ENCODE results near the gene SYNDIG1.

SYNDIG1 gene

DNA sequence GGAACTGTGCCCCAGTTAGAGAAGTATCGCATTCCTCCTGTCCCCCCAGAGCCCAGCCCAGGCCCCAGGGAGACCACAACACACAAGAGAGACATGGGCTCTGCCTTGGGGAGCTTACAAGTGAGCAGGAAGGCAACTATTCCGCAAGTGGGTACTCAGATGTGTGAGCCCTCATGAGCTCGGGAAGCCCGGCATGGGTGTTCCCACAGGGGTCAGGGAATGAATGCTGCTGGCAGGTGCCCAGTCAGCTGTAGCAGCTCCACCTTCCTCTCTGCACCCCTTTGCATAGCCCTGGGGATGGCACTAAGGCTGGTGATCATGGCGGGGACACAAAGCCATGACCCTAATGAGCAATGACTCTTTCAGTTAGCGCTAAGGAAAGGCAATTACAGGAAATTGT is 194.1 kb downstream of the SYNDIG1 start:
- DNase-seq: no peak

DNA sequence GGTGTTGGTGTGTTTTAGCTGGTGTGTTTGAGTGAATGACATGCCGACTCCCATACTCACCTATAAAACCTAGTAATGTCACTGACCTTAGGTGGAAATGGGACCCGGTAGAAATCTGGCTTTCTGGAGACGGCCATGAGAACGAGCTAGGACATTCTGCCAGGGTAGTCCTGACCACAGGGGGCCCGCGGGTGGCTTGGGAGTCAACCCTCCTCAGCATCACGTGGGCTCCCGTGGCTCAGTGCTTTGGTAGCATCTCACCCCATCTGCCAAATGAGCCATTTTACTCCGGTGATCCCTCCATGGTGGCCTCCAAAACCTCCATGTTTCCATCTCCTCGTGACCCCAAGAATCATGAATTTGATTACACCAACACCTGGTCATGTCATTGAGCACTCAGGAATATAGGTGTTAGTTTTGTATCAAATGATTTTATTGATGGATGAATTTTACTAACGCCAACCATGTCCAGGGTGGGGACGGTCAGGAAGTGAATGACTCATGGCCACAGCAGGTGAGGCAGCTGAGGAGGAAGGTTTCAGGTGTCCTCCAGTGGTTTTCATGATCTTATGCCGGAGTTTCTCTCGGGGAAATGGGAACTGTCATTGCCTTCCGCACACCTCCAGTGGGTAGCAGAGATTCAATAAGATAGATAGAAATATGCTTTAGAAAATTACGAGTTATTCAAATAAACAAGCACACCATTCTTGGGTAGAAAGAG is 195.0 kb downstream of the SYNDIG1 start:
- DNase-seq: no peak

DNA sequence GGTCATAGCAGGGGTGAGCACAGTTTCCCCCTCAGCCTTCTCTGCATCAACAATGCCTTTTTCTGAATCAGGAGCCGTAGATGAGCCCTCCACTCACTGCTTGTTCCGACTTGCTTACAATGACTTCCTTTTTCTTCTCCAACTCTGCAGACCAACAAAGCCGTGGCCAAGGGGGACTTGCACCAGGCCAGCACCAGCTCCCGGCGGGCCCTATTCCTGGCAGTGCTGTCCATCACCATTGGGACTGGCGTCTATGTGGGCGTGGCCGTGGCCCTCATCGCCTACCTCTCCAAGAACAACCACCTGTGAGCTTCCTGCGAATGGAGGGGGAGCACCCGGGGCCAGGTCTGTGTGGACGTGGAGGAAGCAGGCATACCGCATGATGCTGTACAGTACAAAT is 195.8 kb downstream of the SYNDIG1 start:
- DNase-seq: no peak

DNA sequence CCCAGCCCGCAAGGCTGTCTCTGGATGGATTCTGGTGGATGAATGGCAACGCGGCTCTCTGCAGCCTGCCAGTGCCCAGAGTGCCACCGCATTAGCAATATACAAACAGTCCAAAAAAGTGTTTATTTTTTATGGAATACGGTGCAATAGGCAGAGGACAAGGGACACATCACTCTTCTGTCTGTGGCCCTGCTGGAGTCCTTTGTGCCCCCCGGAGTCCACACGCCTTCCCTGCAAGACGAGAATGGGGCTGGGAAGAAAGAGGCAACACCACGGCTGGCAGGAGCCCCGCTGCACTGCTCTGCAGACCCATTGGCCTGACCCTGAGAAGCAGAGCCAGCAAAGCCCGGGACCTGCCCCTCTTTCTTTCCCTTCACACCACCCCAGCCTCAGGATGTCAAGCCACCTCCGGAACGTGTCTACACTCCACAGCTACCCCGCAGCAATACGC is 196.3 kb downstream of the SYNDIG1 start:
- no peak for DNase-seq

DNA sequence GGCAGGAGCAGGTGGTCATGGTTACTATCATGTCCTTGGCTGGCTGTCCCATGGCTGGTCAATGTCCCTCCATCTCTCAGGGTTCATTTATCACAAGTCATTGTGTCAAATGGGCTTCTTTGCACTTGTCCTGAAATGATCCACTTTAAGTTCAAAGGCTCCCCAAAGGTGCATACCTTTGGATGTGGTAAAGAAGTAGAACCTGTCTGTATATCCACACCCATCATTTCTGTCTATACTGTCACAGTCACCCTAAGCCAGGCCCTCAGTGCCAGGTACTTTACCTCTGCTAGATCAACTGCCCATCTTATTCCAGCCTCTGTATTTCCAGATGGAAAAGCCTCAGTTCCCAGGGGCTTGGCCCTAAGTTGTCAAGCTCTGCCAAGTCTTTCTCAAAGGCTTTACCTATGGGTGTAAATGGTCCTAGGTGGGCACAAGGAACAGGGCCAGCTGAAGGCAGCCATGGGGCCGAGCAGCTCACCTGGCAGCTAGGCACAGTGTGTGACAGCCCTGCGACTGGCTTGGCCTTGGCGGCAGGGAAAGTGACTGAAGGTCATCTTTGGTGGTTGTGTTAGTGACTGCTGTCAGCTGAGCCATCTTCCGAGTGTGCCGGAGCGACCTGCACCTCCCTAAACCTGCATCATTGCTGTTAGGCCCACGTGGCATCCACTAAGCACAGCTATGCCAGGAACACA is 198.4 kb downstream of the SYNDIG1 start:
- DNase-seq: no peak

DNA sequence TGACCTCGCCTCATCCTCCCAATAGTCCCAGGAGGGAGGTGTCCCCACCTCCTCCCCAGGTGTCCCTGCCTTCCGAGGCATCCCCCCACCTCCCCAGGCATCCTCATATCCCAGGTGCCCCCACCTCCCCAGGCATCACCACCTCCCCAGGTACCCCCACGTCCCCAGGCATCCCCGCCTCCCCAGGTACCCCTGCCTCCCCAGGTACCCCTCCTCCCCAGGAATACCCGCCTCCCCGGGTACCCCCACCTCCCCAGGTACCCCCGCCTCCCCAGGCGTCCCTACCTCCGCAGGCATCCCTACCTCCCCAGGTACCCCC is 198.9 kb downstream of the SYNDIG1 start:
- DNase-seq: no peak

DNA sequence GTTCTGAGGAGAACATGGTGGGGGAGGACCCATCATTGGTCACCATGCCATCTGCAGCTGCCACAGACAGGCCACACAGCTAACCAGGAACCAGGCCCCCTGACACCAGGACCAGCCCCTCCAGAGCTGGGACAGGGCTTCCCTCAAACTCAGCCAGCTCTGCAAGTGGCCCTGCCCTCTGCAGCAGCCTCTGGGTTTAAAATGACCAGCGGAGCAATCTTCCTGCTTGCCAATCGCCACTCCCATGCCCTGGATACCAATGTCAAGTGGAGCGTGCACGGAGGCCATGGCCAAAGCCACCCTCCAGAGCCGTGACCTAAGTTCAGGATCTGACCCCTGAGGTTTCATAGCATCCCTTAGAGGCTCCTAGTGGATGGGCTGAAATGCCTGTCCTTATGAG is 199.4 kb downstream of the SYNDIG1 start:
- no peak for DNase-seq

DNA sequence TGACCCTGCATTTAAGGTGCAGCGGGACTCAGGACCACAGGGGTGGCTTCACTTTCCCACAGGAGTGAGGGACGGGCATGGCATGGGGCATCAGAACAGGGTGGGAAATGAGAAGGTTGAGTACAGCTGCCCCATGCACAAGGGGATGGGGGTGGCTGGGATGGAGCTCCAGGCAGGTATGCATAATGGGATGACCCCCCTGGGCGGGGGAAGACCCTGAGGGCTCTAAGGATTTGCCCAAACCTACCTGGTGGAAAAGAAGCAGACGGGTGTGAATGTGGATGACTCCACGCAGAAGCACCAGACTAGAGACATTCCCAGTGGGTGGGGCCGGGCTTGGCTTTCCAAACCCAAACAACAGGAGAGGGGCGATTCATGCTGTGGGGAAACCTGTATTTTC is 200.3 kb downstream of the SYNDIG1 start:
- no peak for DNase-seq

DNA sequence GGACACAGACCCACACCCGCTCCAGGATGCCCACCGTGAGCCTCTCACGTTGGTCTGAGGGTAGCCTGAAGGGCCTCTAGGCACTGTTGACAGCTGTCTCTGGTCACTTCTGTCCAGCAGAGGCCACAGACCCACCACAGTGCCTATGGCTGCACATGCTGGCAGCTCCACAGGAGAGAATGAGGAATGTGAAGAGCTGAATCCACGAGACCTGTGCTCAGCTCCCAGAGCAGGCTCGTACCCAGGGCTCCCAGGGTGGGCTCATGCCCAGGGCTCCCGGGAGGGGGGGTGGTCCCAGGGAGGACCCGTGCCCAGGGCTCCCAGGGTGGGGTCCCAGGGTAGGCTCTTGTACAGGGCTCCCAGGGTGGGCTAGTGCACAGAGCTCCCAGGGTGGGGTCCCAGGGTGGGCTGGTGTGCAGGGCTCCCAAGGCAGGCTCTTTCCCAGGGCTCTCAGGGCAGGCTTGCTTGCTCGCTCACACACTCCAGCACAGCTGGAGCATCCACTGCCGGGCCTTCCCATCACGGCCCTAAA is 201.0 kb downstream of the SYNDIG1 start:
- no peak for DNase-seq

DNA sequence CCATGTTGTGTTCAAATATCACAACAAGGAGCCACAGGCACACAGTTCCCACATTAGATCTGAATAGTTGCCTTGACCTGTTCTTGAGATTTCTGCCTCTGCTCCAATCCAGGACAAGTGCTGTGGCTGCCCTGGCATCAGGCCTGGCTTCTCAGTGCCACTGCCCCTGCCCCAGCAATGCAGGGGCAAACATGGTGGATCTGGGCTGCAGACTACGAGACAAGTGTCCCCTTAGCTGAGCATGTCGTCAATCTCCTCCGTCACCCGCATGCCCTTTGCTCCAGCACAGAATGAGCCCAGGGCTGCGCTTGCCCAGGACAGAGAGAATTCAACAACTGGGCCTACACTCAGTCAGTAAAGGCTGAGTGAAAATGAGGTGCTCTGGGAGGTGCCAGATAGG is 201.6 kb downstream of the SYNDIG1 start:
- DNase-seq: no peak

DNA sequence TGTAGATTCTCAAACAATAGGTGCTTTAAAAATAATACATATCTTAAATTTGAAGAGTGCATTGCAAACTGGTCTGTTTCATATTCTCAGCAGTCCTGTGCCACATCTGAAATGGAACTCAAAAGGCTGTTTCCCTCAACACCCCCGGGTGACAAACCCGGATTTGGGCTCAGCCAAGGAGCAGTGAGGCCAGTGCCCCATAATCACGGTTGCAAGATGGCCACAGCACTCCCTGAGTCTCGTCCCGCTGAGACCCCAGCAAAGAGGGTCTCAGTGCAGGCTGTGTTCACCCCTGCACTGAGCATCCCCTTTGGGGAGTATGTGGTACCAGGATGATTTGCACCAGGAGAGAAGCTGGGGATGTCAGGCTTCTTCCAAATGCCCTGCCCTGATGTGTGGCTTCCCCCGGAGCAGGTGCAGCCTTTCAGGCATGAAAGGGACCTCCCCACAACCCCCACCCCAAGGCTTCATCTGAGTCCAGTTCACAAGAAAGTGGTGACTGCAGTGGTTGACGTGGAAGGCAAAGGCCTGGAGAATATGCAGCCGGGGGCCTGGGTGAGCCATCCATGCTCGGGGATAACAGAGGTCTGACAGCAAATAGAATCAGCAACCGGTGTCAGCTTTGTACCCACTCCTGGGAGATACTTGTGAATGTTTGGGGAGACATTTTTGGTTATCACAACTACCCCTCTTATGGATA is 202.9 kb downstream of the SYNDIG1 start:
- no peak for DNase-seq

DNA sequence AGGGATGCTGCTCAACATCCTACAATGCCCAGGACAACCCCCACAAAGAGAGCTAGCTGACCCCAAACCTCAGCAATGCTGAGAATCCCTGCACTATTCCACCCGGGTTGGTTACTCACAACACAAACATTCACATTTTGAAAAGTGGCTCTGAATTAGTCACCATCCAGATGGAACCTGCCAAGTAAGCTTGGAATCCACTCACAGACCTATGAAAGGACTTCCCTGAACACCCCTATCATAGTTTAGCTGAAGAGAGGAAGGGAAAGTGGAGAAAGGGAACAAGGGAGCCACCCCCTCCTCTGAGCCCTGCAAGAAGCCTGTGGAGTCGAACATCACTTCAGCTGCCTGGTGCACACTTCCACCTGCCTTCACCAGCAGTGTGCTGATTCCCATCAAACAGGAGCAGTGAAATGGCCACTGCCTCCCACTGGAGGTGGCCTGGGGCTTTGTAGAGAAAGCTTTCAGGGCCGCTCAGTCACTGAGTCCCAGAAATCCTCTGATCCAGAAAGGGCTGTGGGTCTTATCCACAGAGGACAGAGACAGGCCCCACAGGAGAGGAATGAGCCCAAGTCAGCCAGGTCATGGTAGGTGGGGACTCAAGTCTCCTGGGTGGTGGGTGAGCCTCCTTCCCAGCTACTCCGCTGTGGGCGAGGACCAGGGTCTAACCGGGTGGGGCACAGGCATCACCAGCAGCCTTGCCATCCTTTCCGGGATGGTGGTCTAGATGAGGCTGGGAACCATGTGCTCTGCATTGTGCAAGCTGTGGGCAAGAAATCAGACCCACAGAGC is 203.7 kb downstream of the SYNDIG1 start:
- DNase-seq: no peak

DNA sequence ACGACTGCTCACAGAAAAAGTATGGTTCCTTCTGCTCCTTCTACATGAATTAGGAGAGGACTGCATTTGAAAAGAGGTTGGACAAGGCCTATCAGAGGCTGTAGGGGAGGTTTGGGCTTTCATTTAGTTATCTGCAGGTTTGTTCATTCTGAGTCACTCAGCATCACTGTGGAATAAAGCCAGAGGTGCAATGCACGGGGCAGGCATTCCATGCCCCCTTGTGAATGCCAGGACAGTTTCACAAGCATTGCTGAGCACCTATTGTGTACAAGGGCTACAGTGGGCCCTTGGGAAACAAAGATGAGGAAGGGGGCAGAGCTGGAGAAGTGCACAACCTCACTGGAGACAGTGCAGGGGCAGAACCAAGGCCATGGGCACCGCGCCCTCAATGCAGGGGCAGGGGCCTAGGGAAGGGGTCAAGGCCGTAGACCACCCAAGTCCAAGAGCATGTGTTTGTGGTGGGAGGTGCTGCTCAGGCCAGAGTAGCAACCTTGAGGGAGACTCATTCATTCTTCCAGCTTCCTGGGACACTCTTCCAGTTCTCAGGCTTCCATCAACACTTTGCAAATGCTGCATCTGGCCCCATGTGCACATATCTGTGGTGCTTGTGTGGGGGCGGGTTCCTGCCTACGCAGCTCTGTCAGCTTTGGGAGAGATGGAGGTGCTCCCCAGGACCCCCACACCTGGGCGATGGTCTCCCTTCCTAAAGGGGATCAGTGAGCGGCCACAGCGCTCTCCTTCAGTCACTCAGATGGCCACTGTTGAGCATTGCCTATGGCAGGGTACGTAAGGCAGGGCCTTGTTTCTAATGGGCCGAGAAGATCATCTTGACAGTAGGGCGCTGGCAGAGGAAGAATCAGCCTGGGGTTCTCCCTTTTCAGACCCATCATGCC is 204.5 kb downstream of the SYNDIG1 start:
- DNase-seq: no peak

DNA sequence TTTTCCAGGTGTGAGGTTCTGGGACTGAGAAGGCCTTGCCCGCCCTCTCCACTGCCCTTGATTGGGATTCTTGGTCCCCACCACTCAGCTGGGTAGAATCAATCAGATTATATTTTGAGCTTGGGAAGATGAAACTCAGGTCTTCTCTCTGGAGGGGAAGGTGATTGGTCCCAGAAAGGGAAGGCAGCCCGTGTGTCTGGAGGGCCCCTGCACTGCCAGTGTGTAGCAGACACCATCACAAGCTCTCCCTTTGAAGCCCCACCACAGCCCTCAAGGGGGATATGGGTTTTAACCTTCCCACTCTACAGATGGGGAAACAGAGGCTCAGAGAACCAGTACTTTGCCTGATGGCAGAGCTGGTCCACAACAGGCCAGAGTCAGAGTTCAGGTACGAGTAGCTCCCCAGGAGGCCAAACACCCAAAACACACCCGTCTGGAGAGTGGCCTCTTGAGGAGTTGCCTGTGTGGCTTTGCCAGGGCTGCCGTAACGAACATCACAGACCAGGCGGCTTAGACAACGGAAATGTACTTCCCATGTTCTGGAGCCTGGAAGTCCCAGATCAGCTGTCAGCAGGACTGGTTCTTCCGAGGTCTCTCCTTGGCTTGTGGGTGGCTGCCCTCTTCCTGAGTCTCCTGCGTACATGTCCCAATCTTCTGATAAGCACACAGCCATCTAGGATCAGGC is 205.6 kb downstream of the SYNDIG1 start:
- DNase-seq: no peak

DNA sequence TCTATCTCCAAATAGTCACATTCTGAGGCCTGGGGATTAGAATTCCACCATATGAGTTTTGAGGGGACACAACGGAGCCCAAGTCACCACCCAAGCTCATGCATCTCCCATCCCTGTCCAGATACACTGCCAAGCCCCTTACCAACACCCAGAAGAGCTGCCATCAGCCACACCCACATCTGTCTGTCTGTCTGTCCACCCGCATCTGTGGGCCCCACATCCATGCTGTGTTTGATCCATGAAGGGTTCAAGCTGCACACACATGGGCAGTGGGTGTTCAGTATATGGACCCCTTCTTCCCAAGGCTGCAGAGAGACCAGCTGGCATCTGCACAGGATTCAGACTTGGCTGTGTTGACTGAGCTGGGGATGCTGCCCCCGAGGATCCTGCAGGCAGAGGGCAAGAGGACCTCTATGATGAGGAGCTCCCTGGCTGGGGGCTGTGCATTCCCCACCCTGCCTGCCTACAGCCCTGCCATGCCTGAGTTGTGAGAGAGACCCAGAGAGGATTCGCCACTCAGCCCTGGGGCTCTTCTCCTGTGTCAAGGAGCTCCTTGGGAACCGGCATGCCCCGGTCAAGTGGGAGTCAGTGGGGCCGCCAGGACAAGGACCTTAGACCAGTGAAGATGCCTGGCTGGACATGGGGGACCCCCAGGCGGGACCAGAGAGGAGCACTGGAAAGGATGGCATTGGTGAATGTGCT is 206.4 kb downstream of the SYNDIG1 start:
- no peak for DNase-seq

DNA sequence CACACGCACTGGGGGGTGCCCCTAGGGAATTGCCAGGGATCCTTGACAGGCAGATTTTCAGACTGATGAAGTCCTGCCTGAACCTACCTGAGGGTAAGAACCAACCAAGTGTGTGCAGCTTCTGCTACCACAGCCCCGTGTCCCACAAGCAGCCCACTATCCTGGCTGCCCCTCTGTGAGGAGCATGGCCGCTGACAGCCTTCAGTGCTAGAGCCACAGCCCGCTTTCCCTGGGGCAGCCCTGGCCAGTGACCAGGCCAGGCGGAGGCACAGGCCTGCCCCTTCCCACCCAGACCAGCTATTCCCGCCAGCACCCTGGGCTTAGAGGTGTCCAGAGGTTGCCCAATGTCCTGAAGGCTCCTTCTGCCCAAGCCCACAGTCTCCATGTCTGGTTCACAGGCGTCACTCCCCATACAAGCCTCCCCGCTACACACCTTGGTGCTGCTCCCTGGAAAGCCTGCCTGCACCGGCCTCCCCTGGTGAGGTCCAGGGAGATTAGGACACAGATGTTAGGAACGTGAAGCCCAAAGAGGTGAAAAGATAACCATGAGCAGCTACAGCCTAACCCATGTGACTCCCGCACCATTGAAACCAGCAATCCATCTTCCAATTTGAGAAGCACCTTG is 207.0 kb downstream of the SYNDIG1 start:
- DNase-seq: no peak

DNA sequence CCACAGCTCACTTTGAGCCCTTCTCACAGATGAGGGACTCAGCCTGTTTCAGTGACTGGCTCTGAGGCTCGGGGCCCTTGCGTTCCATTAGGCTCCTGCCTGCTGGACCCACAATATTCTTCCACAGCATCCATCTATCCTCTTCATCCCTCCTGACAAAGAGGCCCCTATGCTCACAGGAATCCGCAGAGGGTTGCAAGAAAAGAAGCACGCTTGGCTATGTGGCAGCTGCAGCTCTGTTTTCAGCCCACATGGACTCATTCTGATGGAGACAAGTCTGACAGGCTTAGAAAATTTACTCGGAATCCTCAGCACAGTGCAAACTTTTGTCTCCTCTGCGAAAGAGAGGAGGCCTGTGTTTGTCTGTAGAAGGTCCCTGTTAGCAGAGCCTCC is 207.5 kb downstream of the SYNDIG1 start:
- no peak for DNase-seq

DNA sequence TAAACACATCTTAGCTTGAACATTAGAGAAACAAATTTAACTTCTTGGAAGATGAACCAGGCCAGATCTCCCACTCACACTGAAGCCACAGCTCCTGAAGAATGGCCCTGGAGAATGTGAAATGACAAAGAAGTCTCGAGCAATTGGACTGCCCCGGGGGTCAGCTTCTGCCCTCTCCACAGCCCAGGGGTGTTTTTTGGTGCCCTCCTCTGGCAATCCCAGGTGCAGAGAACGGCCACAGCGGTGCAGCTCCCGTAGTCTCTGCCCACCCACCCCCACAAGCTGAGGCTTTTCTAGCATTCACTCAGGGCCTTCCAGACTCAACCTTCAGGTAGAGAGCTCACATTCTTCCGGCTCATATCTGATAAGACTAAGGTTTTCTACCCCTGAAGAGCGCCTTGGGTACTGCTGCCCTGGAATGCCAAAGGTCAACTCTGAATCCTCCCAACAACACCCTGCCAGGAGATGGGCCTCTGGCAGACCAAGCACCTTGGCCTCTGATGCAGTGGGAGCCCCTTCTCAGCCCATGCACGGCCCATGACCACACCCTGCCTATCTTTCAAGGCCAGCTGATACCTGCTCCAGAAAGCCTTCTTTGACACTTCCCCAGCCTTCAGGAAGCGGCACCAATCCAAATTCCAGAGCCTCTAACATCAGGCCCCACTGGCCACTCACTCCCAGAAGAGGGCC is 208.3 kb downstream of the SYNDIG1 start:
- DNase-seq: no peak

DNA sequence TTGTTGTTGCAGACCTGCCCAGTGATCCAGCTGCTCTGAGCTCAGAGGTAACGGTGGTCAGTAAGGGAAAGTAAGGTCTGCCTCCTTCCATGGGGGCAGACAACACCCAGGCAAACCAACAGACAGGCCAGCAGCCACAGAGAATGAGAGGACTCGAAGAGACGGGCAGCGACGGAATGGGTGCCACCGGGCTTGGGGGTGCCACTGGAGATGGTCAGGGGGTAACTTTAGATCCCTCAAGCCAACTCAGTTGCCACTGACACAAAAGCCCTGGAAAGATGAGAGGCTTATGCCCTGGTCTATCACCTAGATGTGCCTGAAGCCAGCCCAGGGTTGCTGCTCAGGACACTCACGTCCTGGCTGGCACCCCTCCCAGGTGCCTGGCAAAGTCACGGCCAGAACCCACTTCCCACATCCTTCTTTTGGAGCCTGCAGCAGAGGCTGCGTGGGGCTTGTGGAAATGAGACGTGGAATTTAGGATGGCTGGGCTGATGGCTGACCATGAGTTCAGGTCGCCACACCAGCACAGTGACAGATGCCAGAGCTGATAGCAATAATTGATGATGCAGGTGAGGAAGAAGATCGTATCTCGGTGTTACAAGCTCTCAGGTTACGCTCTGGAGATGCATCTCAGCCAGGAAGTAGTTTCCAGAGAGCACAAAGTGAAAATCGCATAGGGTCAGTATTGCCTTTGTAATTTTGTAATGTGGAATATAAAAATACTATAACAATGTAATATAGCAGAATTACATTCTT is 209.1 kb downstream of the SYNDIG1 start:
- DNase-seq: no peak
